Endothelial cell (in vitro differentiated cells): ENCODE measurements around the gene BST1. TPM values are rescaled to one million over a fixed set of nuclear protein-coding genes. Genes with fewer than 3 reads are reported as not detected.
"Not testable (repeated sequence)": the region's sequence is repeated elsewhere in the genome, so short reads cannot be mapped to it uniquely, and the experiment has no call there.

Experiments used
- DNase-seq: peaks from one replicate; pipeline ENCODE4 v3.0.0; 2021; ENCODE audit warnings: low spot score
- H3K27ac Mint-ChIP-seq: one replicate; pipeline ENCODE4 v1.8.0; 2021; ENCODE audit warnings: mixed read lengths, inconsistent platforms; ENCODE audit not compliant: unreplicated experiment
- H3K27me3 Mint-ChIP-seq: one replicate; pipeline ENCODE4 v1.8.0; 2021; ENCODE audit warnings: mild to moderate bottlenecking, moderate library complexity, mixed read lengths, inconsistent platforms; ENCODE audit not compliant: unreplicated experiment
- H3K36me3 Mint-ChIP-seq: one replicate; pipeline ENCODE4 v1.8.0; 2021; ENCODE audit warnings: mild to moderate bottlenecking, low read depth, mixed read lengths, inconsistent platforms; ENCODE audit not compliant: unreplicated experiment
- H3K4me1 Mint-ChIP-seq: one replicate; pipeline ENCODE4 v1.8.0; 2021; ENCODE audit warnings: mild to moderate bottlenecking, mixed read lengths, inconsistent platforms; ENCODE audit not compliant: unreplicated experiment
- H3K4me3 Mint-ChIP-seq: one replicate; pipeline ENCODE4 v1.8.0; 2021; ENCODE audit warnings: mild to moderate bottlenecking, mixed read lengths, inconsistent platforms; ENCODE audit not compliant: unreplicated experiment
- H3K9me3 Mint-ChIP-seq: one replicate; pipeline ENCODE4 v1.8.0; 2021; ENCODE audit warnings: mixed read lengths, inconsistent platforms; ENCODE audit not compliant: unreplicated experiment
- CTCF ChIP-seq: fragments of 200-600 bp; sonication (generic); IDR thresholded peaks from one replicate; pipeline ENCODE4 v1.5.0; 2021; ENCODE audit warnings: antibody characterized with exemption; ENCODE audit not compliant: unreplicated experiment
- total RNA-seq: library from RNA; stranded (reverse); fragmentation: NEBNext Ultra II Directional; extraction: Animal tissue kit (Norgen Biotek cat#: 25700); gene quantifications from one replicate; pipeline ENCODE4 v1.2.1, GENCODE V29; 2021; ENCODE audit not compliant: unreplicated experiment

Gene BST1
- total RNA-seq, 1 donor from 2014 or later, result 12.6 TPM

DNA sequence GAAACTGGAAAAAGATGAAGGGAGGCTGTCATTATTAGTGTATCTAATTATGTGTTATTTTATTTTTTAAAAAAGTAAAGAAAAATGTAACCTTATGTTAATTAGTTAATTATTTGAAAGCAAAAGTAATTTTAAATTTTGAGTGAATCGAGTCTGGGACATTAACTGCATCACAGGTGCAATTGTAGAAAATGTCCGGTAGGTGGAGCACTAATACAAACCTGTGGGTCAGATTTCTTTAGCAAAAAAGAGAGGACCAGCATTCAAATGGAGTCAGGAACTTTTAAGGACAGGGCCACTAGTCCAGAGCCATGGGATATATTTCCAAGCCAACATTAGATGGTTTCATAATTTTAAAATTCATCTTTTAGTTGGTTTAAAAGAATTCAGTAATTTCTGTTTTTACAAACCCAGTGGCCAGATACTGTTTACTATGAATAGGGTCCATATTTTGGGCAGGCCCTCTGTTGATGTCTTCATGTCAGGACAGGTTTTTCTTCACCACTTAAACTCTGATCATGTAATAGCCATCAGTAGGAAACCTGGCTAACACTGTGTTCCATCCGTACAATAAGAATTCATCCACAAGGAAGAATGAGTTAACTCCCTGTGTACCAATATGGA, 27.2 kb downstream of the BST1 start:
- H3K27me3 Mint-ChIP-seq, result no peaks in the 10 kb centered on the region
- DNase-seq, result no peak
- no peak overlapping the region for H3K4me3 Mint-ChIP-seq
- H3K9me3 Mint-ChIP-seq, result no peaks in the 10 kb centered on the region
- H3K4me1 Mint-ChIP-seq, result peaks cover 7% of the 10 kb centered on the region
- H3K36me3 Mint-ChIP-seq, result peaks cover 3% of the 10 kb centered on the region
- no peak overlapping the region for H3K27ac Mint-ChIP-seq
- peak; percentile 97 for TF ChIP-seq CTCF

GRCh38 chr4:15733061-15733460, 30.2 kb downstream of the BST1 start:
- H3K9me3 Mint-ChIP-seq, H3K27me3 Mint-ChIP-seq, DNase-seq, H3K27ac Mint-ChIP-seq, H3K4me3 Mint-ChIP-seq, H3K4me1 Mint-ChIP-seq, H3K36me3 Mint-ChIP-seq: not testable (repeated sequence)

DNA sequence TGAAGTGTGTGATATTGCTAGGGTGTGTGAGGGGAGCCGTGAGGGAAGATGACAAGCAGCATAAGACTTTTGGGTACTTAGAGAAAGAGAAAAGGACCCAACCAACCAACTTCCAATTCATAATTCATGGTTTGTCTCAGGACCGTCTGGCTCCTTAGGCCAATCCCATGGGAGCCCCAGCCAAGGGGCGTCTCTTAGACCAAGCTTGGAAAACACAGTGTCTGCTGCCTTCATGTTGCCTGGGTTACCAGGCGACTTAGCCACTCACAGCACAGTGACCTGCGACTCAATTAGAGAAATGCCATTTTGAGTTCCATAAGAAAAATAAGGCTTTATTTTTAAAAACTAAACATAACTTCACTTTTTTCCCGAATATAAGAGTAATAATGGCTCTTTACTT, 32.7 kb downstream of the BST1 start:
- no peak overlapping the region for H3K4me3 Mint-ChIP-seq

GRCh38 chr4:15736514-15737050, 33.7 kb downstream of the BST1 start:
- no peaks in the 10 kb centered on the region for H3K9me3 Mint-ChIP-seq
- no peak for DNase-seq
- H3K36me3 Mint-ChIP-seq, result peaks cover 3% of the 10 kb centered on the region
- H3K27ac Mint-ChIP-seq, result no peak overlapping the region
- H3K27me3 Mint-ChIP-seq, result no peaks in the 10 kb centered on the region
- no peak overlapping the region for H3K4me3 Mint-ChIP-seq
- H3K4me1 Mint-ChIP-seq, result peaks cover 7% of the 10 kb centered on the region
- TF ChIP-seq CTCF, result no peak

More for the DNA sequence above, 32.7 kb downstream of the BST1 start:
- H3K27me3 Mint-ChIP-seq, result no peaks in the 10 kb centered on the region
- no peak overlapping the region for H3K27ac Mint-ChIP-seq
- peaks cover 7% of the 10 kb centered on the region for H3K4me1 Mint-ChIP-seq
- TF ChIP-seq CTCF, result no peak
- no peaks in the 10 kb centered on the region for H3K9me3 Mint-ChIP-seq
- DNase-seq, result no peak
- H3K36me3 Mint-ChIP-seq, result peaks cover 3% of the 10 kb centered on the region

DNA sequence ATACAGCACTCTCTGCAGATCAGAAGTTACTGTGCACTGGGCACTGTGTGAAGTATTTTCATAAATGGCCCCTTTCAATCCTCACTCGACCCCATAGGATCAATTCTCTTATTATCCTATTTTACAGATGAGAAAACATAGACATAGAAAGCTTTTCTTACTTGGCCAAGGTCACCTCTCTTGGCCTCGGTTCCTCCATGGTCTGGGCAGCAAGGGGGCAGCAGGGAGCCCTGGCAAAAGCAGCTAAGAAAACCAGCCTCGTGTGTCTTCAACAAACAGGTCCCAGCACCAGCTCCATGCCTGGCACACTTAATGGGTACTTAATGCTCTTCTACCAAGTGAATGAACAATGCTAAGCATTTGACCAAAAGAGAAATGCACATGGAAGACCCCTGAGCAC, 34.4 kb downstream of the BST1 start:
- DNase-seq, result no peak
- no peak overlapping the region for H3K27ac Mint-ChIP-seq
- no peak for TF ChIP-seq CTCF
- no peak overlapping the region for H3K4me3 Mint-ChIP-seq
- no peaks in the 10 kb centered on the region for H3K9me3 Mint-ChIP-seq
- peaks cover 8% of the 10 kb centered on the region for H3K4me1 Mint-ChIP-seq
- no peaks in the 10 kb centered on the region for H3K27me3 Mint-ChIP-seq
- peaks cover 5% of the 10 kb centered on the region for H3K36me3 Mint-ChIP-seq
